Measurements from ENCODE around the gene GRM8.

DNA sequence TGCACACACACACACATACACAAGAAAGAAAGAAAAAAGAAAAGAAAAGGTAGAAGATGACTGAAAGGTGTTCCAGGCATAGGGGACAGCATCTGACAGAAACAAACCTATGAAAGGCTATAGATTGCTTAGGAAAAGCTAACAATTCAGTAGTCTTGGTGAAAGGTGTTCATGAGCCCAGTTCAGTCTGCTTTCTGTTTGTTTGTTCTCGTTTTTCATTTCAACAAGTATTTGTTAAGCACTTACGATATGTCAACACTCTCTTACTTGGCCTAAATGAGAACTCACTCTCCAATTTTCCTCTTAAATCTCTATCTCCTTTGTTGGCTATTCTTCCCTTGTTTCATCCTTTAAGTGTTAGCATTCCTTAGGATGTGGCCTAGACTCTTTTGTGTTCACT lies 133.2 kb downstream of the GRM8 start:
- TF ChIP-seq, protein P1, sequence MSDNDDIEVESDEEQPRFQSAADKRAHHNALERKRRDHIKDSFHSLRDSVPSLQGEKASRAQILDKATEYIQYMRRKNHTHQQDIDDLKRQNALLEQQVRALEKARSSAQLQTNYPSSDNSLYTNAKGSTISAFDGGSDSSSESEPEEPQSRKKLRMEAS (IDR thresholded peaks at IDR 0.05): no peak
- TF ChIP-seq, protein P2, sequence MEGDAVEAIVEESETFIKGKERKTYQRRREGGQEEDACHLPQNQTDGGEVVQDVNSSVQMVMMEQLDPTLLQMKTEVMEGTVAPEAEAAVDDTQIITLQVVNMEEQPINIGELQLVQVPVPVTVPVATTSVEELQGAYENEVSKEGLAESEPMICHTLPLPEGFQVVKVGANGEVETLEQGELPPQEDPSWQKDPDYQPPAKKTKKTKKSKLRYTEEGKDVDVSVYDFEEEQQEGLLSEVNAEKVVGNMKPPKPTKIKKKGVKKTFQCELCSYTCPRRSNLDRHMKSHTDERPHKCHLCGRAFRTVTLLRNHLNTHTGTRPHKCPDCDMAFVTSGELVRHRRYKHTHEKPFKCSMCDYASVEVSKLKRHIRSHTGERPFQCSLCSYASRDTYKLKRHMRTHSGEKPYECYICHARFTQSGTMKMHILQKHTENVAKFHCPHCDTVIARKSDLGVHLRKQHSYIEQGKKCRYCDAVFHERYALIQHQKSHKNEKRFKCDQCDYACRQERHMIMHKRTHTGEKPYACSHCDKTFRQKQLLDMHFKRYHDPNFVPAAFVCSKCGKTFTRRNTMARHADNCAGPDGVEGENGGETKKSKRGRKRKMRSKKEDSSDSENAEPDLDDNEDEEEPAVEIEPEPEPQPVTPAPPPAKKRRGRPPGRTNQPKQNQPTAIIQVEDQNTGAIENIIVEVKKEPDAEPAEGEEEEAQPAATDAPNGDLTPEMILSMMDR (IDR thresholded peaks at IDR 0.05; ENCODE audit: low read depth, low read length, missing input control): no peak
- TF ChIP-seq RAD21 (IDR thresholded peaks at IDR 0.05) (no peak), YY1 (IDR thresholded peaks at IDR 0.05) (no peak), GABPA (IDR thresholded peaks at IDR 0.05 in 1 of 2, conservative IDR thresholded peaks at IDR 0.05 in 1 of 2) (no peak), FOXA1 (IDR thresholded peaks at IDR 0.05) (no peak)
- TF ChIP-seq, protein P3, sequence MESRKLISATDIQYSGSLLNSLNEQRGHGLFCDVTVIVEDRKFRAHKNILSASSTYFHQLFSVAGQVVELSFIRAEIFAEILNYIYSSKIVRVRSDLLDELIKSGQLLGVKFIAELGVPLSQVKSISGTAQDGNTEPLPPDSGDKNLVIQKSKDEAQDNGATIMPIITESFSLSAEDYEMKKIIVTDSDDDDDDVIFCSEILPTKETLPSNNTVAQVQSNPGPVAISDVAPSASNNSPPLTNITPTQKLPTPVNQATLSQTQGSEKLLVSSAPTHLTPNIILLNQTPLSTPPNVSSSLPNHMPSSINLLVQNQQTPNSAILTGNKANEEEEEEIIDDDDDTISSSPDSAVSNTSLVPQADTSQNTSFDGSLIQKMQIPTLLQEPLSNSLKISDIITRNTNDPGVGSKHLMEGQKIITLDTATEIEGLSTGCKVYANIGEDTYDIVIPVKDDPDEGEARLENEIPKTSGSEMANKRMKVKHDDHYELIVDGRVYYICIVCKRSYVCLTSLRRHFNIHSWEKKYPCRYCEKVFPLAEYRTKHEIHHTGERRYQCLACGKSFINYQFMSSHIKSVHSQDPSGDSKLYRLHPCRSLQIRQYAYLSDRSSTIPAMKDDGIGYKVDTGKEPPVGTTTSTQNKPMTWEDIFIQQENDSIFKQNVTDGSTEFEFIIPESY (IDR thresholded peaks at IDR 0.05): no peak
- TF ChIP-seq, protein P4, sequence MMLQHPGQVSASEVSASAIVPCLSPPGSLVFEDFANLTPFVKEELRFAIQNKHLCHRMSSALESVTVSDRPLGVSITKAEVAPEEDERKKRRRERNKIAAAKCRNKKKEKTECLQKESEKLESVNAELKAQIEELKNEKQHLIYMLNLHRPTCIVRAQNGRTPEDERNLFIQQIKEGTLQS (IDR thresholded peaks at IDR 0.05): no peak
